ENCODE data around the gene RAB36.

Gene RAB36

GRCh38 chr22:23108249-23109078, 36.8 kb upstream of the RAB36 start:
- no peak for DNase-seq

DNA sequence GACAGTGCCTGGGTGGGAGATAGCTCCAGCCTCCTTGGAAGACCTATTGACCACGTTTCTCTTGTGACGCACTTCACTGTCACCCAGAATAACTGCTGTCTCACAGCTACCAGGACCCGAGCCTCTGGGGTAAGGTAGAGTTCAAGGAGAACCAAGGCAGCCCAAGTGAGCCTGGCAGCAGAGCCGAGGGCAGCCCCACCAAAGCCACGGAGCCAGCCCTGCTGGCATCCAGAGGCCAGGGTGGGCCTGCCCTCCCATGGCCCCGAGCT, 36.3 kb upstream of the RAB36 start:
- no peak for DNase-seq

DNA sequence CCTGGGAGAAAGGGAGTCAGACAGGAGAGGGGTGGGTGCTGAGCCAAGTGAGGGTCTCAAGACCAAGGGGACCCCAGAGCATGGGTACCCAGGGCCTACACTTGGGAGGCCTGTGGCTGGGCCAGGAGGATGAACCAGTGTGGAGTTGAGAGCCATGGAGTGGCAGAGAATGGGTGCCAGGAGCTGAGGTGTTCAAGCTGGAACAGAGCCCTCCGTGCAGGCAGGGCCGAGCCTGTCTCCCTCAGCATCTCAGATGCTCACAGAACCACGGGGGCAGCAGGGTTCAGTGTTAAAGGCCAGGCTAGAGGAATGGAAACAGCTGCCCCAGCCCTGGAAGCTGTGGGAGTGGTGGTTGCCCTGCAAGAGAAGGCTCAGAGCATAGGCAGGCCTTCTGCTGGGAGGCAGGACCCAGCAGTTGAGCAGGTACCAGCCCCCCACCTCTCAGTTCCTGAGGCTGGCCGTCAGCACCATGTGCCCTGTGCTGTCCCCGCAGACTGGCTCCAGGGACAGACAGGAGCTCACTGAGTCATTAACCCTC, 35.8 kb upstream of the RAB36 start:
- no peak for DNase-seq

- no peak for DNase-seq
Measured at GRCh38 chr22:23110190-23110921, 34.9 kb upstream of the RAB36 start.

GRCh38 chr22:23110922-23111527, 34.3 kb upstream of the RAB36 start:
- no peak for DNase-seq

DNA sequence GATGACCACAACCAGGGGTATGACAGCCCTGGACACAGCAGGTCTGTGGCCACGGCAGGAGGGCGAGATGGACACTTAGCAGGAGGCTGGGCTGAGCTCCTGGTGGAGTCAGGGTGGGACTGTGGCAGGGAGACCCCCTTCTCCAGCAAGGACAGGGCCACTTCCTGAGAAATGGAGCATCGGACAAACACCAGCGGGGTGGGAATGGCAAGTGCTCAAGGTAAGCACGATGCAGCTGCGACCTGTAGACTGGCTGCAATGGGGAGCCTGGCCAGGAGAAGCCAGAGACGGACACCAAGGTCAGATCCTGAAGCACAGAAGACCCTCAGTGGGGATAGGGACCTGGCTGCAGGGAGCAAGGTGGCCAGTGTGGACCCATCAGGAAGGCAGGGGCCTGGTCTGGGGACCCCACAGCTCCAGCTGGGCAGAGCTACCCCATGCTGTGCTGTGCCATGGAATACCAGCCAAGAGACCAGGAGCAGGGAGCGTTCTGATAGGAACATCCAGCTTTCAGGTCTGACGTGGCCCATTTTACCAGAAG, 32.7 kb upstream of the RAB36 start:
- DNase-seq = no peak

DNA sequence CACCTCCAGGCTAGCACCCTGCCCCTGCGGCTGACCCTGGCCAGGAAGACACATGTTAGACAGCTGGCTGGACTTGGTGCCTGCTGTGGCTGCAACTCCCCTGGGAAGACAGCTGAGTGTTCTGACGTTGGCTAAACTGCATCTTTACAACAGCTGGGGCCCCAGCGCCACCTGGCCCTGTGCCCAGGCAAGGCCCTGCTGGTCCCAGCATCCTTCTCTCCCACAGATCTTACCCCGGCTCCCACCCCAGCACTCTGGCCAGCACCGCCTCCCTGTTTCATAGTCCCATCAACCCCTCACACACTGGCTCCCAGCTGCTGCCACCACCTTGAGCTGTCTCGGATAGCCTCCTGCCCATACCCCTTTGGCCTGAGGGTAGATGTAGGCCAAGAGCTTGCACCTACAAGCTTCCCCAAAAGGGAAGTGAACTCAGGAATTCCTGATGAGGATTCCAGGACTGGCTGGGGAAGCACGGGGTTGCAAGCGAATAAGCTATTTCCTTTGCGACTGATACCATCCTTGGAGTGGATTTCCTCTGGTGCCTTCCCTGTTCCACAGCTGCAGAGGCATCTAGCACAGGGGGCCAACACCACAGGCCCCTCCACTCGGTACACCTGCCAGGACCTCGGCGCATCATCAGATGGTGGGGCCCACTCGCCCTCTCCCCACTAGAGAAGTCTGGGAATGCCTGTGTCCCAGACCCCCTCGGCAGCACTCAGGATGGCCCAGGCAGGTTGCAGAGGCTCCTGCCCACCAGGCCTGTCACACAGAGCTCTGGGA, 32.0 kb upstream of the RAB36 start:
- DNase-seq = no peak

GRCh38 chr22:23113847-23114720, 31.2 kb upstream of the RAB36 start:
- DNase-seq = no peak

DNA sequence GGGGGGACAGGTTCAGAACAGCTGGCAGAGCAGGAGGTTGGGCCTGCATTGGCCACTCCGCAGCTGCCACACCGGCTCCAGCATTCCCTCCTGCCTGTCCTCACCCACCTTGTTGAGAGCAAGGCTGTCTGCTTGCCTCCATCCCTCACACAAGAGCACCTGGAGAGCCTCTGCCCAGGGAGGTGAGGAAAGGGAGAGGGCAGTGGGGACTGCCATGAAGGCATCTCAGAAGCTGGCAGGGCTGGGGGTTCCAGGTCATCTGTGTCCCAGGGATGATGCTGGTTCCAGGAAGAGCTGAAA, 30.6 kb upstream of the RAB36 start:
- DNase-seq = no peak

DNA sequence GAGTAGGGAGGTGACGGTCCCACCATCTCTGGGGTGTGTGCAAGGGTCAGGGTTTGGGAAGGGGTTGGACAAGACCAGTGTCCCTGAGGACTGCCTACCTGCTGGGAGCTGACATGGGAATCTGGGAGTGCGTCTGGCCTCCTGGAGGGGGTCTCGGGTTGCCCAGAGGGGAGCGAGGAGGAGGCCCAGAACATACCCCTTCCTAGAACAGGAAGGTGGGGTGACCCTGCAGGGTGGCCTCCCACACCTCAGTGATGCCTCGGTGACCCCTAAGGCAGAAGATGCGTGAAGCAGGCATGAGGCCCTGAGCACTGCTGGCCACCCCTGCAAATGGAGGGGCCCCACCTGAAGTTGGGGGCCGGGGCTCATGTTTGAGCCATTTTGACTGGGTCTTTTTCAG, 29.9 kb upstream of the RAB36 start:
- DNase-seq = no peak

GRCh38 chr22:23115825-23116494, 29.3 kb upstream of the RAB36 start:
- DNase-seq = no peak

GRCh38 chr22:23116506-23117263, 28.6 kb upstream of the RAB36 start:
- DNase-seq = no peak

GRCh38 chr22:23117275-23117674, 28.0 kb upstream of the RAB36 start:
- no peak for DNase-seq

- DNase-seq = no peak
Measured at GRCh38 chr22:23117891-23118646, 27.2 kb upstream of the RAB36 start.

DNA sequence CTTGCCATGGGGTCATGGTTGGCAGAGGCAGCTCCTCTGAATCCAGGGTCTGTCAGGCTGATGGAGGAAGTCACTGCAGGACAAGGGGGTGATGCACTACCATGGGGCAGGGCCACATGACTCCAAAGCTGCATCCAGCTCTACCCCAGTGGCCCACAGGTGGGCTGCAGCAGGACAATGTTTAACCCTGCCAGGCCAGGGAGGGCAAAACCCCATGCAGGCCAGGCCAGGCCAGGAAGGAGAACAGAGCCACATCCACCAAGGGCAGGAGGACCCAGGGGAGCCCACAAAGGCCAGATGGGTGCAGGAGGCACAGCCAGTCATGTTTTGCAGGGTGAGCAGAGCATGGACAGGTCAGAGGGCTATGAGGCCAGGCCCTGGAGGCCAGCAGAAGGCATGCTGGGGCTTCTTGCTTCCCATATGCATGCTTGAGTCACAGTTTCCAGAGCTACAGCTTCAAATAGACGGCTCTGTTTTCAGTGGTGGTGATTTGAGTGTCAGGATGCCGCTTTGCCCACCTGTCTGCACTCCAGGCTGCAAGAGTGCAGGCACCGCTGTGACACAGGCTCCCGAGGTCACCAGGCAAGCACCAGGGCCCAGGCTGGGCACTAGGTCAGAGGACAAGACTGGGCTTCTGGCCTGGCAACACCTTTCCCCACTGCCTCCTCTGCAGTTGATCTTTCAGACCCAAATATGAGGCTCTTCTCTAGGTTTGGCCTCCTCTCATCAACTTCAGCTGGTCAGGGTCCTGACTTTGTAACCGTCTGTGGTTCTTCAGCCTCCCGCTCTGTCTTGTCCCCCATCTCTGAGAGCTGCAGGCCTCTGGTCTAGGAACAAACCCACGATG, 26.4 kb upstream of the RAB36 start:
- peak in 1 of 2 experiments; percentile 7 for DNase-seq

GRCh38 chr22:23119494-23120414, 25.5 kb upstream of the RAB36 start:
- peak; percentile 63 to 71 for DNase-seq

DNA sequence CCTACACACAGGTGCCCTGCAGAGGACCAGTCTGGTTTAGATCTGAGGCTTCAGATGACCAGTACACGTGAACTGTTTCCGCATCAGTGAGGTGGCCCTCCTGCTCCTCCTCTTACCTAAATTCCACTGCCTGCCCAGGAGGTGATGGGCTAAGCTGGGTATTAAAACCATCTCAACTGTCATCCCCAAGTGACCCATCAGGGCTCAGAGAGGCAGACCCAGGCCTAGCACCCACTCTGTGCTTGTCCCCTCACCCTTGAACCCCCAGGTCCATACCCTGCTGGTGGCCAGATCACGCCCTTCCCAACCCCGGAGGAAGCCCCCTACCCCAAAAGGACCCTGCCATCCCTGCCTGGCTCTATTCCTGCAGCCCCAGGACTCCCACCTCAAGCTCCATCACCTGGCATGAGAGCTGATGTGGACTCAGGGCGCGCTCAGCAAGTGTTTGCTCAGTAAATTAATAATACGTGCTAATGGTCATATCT, 24.8 kb upstream of the RAB36 start:
- DNase-seq = no peak

Measured in activated CD4-positive, alpha-beta T cell treated with anti-CD3 and anti-CD28 coated beads, Interleukin-2, amount 50 U/mL, for 48 hours (primary cell).